Endometrial microvascular endothelial cells (primary cell): ENCODE results near the gene LRRC72. TPM values are rescaled to one million over a fixed set of nuclear protein-coding genes. Genes with fewer than 3 reads are reported as not detected.
"Not testable (repeated sequence)": the region's sequence is repeated elsewhere in the genome, so short reads cannot be mapped to it uniquely, and the experiment has no call there.

Experiments
- in situ Hi-C: cut with HindIII; loops from 2 replicates; pipeline ENCODE4 v1.10.0; 2017; ENCODE audit warnings: low sequenced_read_pairs, low pct_unique_long_range_greater_than_20kb; ENCODE audit errors: inconsistent ontology term
- total RNA-seq: library from RNA; depleted of rRNA; stranded (reverse); fragments of >200 nt; gene quantifications from one replicate; pipeline ENCODE4 v1.2.3, GENCODE V29; 2015; ENCODE audit errors: inconsistent ontology term

LRRC72 gene
- total RNA-seq, 1 donor from 2014 or later: not detected

DNA sequence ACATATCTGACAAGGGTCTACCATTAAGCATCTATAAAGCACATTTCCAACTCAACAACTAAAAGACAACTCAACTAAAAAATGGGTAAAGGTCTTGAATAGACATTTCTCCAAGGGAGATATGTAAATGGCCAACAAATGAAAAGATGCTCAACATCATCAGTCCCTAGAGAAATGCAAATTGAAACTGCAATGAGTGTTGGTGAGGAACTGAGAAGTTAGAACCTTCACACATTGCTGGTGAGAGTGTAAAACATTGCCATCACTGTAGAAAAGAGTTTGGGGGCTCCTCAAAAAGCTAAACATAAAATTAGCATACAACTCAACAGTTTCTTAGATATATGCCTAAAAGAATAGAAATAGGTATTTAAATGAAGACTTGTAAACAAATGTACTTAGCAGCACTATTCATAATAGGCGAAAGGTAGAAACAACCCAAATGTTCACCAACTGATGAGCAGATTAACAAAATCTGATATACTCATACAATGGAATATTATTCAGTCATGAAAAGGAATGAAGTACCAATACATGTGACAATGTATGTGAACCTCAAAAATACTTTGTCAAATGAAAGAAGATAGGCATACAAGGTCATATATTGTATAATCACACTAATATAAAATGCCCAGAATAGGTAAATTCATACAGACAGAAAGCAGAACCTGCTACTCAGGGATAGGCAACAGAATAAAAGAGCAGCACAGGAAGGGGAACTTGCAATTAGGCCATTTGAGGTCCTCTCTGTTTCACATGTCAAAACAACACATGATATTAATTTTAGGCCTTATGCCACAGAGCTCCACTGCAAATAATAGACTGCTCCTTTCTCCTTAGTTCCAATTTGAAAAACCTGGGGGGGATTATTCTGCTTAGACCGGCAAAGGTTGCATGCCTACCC, 10.6 kb upstream of the LRRC72 start:
- in situ Hi-C loops: no loop called here

DNA sequence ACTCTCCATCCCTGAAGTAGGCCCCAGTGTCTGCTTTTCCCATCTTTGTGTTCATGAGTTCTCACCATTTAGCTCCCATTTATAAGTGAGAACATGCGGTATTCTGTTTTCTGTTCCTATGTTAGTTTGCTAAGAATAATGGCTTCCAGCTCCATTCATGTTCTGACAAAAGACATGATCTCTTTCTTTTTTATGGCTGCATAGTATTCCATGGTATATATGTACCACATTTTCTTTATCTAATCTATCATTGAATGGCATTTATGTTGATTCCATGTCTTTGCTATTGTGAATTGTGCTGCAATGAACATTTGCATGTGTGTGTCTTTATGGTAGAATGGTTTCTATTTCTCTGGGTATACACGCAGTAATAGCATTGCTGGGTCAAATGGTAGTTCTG, 6.6 kb upstream of the LRRC72 start:
- in situ Hi-C loops: not testable (repeated sequence)

DNA sequence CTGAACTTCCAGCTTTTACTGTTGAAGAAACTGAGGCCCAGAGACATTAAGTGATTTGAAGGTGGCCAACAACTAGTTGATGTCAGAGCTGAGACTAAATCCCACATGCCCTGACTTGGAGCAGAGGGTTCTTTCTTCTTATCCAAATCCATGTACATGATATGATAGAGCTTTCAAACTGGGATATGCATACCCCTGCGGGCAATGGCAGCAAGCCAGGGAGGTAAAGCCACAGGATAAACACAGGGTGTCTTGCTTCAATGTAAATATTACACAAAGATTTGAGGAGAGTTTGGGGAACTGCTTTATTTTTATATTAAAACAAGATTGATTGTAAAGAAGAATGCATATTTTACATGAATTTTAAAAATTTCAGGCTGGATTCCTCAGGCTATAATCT, 2.3 kb upstream of the LRRC72 start:
- in situ Hi-C loops: no loop called here

DNA sequence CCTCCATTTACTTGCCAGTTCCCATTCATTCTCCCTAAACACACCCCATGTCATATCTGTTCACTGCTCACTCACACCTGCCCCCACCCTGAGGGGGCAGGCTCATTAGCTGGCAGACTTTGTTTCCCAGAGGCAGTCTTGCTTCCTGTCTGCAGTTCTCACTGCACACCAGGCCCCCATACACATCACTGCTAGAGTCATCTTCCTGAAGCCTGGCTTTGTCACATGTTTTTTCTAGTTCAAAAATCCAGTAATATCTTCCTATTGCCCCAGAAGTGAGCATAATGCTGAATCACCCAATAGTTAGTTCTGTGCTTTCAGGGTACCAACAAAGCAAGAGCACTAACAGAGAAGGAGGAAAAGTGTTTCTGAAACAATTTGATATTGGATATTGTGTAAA, 1.9 kb downstream of the LRRC72 start:
- in situ Hi-C loops: no loop called here

DNA sequence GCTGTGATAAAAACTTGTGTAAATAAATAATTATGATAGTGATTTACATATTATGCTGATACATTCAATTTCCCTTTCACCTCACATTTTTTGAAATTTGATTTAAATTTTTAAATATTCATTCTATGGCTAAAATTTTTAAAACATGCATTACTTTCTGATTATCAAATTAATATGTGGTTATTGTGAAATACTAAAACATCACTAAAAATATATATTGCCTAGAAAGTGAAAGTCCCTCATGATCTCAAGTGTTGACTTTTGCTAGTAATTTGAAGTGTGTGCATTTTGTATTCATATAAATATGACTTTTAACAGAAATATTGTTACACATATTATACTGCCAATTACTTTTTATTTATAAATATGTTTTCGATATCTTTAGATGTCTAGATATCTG, 3.1 kb downstream of the LRRC72 start:
- in situ Hi-C loops: no loop called here

DNA sequence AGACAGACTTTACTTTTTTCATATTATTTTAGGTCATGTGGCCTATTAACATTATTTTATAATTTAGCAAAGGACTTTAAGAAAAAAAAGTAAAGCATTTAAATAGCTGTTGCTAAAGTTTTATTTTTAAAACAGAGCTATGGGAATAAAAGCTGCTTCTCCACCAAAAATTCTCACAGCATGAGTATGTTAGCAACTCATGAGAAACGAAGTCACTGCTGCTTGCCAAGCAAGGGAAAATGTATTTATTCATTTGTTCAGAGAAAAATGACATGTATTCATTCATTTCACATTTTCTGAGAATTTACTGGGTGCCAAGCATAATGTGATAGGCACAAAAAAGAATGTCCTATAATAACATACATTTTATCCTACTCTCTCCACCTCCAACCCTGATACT, 5.1 kb downstream of the LRRC72 start:
- in situ Hi-C loops: no loop called here

DNA sequence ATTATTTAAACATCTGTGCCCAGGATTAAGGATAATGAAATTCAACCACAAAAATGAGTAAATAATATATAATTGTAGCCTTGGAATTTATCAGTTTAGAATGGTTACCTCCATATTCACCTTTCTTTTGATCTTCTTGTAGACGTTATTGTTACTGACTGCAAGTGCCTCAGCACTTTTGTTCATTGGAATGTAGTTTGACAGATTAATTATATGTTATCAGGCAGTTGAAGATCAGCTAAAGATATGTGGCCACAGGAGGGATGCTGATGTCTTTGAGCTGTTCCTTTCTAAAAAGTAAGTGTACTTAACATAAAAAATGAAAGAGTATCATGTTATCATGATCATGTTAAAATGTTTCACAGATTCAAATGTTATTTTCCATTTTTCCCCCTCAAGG, 5.6 kb downstream of the LRRC72 start:
- in situ Hi-C loops: no loop called here

DNA sequence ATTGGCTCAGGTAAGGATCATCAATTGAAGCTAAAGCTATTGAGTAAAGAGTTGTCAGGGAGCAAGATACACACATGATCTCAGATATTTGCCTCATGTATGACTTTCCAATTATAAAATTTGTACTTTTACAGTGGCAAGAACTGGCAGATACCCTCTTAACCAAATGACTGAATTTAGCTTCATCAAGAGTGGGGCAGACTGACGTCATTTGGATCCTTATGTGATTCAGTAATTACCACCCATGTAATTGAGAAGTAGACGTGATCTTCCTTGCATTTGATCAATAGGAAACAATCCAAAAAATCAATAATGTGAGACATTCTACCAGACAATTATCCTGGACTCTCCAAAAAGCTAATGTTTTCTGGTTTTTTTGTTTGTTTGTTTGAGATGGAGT, 8.9 kb downstream of the LRRC72 start:
- in situ Hi-C loops: no loop called here

DNA sequence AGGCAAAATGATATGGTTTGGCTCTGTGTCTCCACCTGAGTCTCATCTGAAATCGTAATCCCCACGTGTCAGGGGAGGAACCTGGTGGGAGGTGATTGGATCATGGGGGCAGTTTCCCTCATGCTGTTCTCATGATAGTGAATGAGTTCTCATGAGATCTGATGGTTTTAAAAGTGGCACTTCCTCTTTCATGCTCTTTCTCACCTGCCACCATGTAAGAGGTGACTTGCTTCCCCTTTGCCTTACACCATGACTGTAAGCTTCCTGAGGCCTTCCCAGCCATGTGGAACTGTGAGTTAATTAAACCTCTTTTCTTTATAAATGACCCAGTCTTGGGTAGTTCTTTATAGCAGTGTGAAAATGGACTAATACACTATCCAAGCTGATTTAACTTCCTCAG, 13.9 kb downstream of the LRRC72 start:
- in situ Hi-C loops: not testable (repeated sequence)

DNA sequence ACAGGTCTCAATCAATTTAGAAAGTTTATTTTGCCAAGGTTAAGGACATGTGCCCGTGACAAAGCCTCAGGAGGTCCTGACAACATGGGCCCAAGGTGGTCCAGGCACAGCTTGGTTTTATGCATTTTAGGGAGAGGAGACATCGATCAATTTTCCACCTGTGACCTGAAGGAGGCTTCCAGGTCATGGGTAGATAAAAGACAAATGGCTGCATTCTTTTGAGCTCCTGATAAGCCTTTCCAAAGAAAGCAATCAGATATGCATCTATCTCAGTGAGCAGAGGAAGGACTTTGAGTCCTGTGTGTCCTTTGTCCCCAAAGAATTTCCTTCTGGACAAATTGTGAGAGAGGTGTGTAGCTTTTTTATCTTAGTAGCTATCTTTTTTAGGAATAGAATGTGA, 15.8 kb downstream of the LRRC72 start:
- in situ Hi-C loops: no loop called here

DNA sequence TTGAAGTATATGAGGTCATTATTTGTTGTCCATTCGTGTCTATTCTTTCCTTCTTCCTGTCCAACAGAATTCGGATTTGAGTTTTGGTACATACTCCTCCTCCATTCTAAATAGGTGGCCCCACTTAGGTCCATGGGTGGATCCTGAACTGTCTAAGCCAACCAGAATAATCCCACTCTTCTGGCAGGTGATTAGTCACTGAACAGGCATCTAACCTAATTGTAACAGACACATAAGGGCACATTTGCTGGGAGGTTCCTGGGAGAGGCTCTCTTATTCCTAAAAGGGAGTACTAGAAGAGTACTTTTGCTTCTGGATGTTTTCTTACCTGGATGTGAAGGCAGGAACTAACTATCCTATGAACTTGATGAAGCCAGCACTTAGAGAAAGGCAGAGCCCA, 16.8 kb downstream of the LRRC72 start:
- in situ Hi-C loops: no loop called here

DNA sequence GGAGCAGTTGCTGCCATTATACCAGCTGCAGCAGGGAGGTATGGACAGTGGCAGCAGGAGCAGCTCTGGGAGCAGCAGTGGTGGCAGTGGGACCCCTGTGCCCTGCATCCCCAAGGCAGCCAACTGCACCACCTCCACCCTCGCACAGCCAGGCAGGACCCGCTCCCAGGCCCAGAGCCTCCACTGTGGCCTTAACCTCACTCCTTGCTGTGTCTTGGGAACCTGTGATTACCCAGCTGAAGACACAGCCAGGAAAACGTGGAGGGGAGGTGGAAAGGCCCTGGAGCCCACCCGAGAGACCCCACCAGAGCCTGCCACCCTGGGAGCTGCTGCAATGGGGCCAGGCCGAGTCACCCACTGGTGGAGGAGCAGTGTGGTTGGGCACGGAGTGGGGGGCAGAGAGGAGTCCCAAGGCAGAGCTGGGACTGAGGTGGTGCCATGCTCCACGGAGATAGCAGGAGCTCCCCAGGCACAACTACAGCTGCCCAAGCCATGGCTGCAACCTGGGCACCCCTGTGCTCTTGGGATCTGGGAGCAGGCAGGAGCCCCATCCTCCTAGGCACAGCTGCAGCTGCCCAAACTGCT, 20.4 kb downstream of the LRRC72 start:
- in situ Hi-C loops: no loop called here

DNA sequence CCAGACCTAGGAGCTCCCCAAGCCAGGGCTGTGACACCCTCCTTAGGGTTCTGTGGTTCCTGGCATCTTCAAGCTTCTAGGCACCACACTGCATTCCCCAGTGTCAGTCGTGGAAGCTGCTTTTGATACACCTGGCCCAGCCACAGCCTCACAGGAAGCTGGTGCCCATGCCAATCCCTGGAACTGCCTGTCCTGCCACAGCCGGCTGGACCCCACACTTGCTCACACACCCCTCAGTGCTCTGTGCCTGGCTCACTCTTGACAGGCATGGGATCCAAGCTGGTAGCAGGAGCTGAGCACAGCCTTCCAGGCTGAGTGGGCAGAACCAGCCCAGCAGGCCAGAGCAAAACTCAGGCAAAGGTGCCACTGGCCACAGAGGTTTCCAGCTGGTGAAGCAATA, 21.8 kb downstream of the LRRC72 start:
- in situ Hi-C loops: no loop called here

DNA sequence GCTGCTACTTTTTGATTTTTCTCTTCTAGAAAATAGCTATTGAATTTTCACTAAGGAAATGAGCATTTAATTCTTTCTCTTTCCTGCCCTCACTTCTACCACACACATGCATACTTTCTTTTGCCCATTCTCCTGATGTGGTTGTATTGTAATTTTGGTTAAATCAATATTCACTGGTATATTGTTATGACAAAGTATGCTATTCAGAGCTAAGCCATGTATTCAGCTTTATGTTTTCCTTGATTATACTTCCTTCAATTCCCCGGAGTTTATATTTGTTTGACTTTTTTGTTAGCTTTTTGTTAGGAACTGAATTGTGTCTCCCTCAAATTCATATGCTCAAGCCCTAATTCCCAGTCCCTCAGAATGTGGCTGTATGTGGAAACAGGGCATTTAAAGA, 24.0 kb downstream of the LRRC72 start:
- in situ Hi-C loops: no loop called here

DNA sequence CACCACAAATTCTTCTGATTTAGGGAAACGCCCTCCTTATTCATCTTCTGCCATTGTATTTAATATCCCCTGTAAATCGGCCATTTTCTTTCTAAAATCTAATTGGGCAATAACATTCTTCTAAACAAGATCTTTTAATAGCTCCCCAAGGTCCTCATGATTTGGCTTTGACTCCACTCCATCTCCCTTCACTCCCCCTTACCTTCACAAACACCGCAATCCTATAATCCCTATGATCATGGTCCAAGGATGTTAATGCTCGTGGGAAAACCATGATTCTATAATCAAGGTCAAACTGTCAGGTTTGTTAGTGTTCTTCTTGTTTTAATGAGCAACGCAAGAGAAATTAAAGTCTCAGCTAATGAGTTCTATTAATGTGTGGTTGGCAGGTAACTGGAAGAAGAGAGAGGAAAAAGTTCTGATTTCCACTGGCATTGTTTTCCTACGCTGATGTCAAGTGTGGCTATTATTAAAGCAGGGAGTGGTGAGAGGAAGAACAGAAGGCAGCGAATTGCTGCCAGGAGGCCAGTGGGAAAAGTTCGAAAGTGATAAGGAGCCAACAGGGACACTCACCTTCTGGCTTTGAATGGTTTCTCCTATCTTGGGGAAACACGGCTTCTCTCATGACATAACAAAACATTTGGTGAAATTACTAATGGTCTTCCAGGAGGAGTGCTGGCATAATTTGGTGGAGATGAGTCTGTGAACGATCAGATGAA, 28.1 kb downstream of the LRRC72 start:
- in situ Hi-C loops: no loop called here

DNA sequence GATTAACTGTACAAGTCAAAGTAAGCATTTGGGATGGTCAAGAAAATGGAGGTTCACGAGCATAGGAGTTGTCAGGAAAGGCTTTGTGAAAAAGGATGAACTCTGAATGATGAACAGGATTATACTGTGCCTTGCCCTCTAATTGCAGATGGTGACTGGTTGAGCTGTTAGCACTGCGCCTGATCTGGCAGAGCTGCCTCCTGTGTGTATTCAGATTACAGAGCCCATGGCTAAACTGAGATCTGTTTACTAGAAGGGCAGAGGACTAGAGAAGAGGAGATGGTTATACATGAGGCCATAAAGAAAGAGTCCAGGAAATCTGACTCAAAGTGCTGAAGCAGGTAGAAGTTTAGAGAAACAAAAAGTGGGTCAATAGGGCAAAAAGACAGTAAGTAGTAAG, 29.7 kb downstream of the LRRC72 start:
- in situ Hi-C loops: no loop called here

DNA sequence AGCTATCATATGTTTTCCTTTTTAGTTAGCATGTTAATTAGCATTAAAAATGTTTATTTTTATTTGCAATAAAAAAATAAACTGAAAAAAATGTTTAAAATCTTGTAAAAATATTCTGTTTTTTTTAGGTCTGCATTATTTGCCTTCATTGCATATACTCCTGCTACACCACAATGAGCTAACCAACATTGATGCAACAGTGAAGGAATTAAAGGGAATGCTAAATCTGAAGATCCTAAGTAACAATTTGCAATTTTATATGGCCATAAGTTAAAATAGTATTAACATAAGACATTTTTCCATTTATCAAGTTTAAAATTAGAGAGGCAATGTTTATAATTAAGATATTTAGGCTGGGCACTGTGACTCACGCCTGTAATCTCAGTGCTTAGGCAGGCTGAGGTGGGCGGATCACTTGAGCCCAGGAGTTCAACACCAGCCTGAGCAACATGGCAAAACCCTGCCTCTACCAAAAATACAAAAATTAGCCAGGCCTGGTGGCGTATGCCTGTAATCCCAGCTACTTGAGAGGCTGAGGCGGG, 32.2 kb downstream of the LRRC72 start:
- in situ Hi-C loops: no loop called here

DNA sequence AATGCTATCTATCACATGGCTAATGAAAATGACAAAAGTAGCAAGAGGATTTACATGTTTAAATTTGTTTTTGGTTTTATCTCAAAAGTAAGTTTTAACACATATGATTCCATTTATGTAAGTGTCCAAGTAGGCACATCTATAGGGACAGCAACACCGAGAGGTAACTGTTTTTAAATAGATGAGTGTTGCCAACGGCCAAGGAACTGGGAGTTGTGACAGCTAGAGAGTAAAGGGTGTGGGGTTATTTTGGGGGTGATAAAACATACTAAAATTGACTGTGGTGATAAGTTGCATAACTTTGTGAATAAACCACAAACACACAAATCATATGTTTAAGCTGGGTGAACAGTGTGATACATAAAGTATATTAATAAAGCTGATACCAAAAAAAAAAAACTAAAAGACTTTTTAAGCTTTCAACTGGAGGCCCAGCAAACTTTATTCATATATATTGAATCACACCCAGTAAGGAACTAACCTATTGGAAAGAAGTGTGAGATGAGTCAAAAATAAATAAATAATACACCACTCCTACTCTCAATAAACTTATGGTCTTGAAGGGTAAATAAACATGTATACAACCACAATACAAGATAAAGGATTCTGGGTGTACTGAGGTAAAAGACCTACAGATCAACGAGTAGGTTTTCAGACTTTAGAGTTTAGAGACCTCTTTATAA, 33.0 kb downstream of the LRRC72 start:
- in situ Hi-C loops: no loop called here

DNA sequence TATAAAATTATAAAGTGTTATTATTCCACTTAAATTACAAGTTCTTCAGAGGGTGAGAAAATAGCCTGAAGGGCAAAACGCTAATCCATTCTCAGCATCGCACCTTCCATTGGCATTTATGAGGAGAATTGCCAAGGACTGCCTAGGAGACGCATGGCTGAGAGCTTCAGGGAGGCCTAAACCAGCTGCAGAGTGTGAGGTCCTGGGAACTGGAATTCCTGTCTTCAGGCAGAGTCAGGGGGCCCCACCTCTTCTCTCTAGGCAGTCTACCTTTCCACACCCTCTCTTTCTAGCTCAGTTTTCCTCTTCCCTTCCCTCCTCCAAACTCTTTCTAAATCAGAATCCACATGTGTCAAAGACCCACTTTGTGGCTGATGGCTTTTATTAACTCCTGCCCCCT, 35.3 kb downstream of the LRRC72 start:
- in situ Hi-C loops: no loop called here
